ENCODE data around the gene SEC14L5. TPM values are rescaled to one million over a fixed set of nuclear protein-coding genes. Genes with fewer than 3 reads are reported as not detected.

Gene SEC14L5
- total RNA-seq, 1 experiment from 2014 or later: 0.27 TPM

DNA sequence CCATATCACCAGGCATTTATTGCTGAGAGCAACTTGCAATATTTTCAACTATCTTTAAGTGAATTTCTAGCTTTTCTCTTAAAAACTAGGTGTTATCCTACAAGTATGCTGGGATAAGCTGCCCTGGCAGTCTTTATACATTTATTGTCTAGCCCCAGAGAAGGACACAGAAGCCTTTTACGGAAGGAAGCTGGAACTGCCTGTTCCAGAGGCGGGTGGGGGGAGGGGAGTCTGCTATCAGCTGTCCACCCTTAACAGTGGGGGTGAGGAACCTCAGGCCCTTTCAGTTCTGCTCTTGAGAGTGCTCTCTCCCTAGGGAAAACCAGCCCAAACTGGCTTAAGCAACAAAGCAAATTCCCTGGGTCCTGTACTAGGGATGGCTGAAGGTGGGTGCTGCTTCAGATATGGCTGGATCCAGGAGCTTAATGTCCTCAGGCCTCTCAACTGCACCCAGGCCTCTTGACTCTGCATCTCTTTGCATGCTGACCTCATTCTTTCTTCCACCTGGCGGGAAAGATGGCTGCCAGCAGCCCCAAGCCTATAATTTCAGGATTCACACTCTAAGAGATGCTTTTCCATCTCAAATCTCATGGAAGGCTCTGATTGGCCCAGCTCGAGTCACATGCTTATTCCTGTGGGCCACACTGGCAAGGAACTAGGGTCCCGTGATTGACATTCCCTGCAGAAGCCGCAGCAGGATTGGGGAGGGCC, 59.0 kb downstream of the SEC14L5 start:
- BruUV-seq (replicated peaks): no TSS peak

More for the DNA sequence above, 59.0 kb downstream of the SEC14L5 start:
- DNase-seq (ENCODE audit: low read depth, low spot score) (no peak), ATAC-seq (no peak)
- RAD21 ChIA-PET (ENCODE audit: low non-redundant PET in 1 of 2, low total read pairs in 2 of 2, uncharacterized antibody in 2 of 2, unreplicated experiment in 2 of 2): no interaction called here
- H3K4me3 ChIP-seq (replicated peaks in 1 of 2; ENCODE audit: low read depth in 1 of 2, low read length in 2 of 2): no peak overlapping the region
- no peaks in the 10 kb centered on the region for H3K4me1 ChIP-seq (ENCODE audit: control insufficient read depth in 1 of 2, insufficient read depth in 2 of 2, low read length in 2 of 2)
- POLR2A ChIA-PET: no interaction called here
- H3K4me2 ChIP-seq (ENCODE audit: low read length): no peak overlapping the region
- no peaks in the 10 kb centered on the region for H4K20me1 ChIP-seq (ENCODE audit: insufficient read depth)
- no peak for TF ChIP-seq EGR1 (IDR thresholded peaks at IDR 0.05; ENCODE audit: low read depth)
- TF ChIP-seq EZH2phosphoT487 (IDR thresholded peaks at IDR 0.05; ENCODE audit: borderline replicate concordance): no peak
- TF ChIP-seq POLR2AphosphoS5 (IDR thresholded peaks at IDR 0.05; ENCODE audit: low read depth, low read length): no peak
- TF ChIP-seq SIN3A (IDR thresholded peaks at IDR 0.05; ENCODE audit: low read depth): no peak
- no peak for TF ChIP-seq EZH2 (IDR thresholded peaks at IDR 0.05)
- TF ChIP-seq ZNF274 (IDR thresholded peaks at IDR 0.05; ENCODE audit: low read depth, low read length): no peak
- no peak for TF ChIP-seq FOSL1 (IDR thresholded peaks at IDR 0.05; ENCODE audit: low read depth)
- TF ChIP-seq, protein P1, sequence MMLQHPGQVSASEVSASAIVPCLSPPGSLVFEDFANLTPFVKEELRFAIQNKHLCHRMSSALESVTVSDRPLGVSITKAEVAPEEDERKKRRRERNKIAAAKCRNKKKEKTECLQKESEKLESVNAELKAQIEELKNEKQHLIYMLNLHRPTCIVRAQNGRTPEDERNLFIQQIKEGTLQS (IDR thresholded peaks at IDR 0.05): no peak
- no peak for TF ChIP-seq CEBPB (IDR thresholded peaks at IDR 0.05; ENCODE audit: low read depth)
- no peak for TF ChIP-seq YY1 (IDR thresholded peaks at IDR 0.05; ENCODE audit: extremely low read depth, insufficient replicate concordance, low read depth, low read length)
- TF ChIP-seq POLR2A (IDR thresholded peaks at IDR 0.05; ENCODE audit: borderline replicate concordance, extremely low read depth, insufficient read depth, insufficient read length): no peak
- no peak for TF ChIP-seq ZFX (IDR thresholded peaks at IDR 0.05)
- TF ChIP-seq CBX3 (IDR thresholded peaks at IDR 0.05; ENCODE audit: low read depth): no peak
- no peak for TF ChIP-seq SP1 (IDR thresholded peaks at IDR 0.05; ENCODE audit: low read depth)
- TF ChIP-seq ELF1 (IDR thresholded peaks at IDR 0.05; ENCODE audit: borderline replicate concordance, low read depth): no peak
- no peak for TF ChIP-seq JUND (IDR thresholded peaks at IDR 0.05)
- TF ChIP-seq, protein P2, sequence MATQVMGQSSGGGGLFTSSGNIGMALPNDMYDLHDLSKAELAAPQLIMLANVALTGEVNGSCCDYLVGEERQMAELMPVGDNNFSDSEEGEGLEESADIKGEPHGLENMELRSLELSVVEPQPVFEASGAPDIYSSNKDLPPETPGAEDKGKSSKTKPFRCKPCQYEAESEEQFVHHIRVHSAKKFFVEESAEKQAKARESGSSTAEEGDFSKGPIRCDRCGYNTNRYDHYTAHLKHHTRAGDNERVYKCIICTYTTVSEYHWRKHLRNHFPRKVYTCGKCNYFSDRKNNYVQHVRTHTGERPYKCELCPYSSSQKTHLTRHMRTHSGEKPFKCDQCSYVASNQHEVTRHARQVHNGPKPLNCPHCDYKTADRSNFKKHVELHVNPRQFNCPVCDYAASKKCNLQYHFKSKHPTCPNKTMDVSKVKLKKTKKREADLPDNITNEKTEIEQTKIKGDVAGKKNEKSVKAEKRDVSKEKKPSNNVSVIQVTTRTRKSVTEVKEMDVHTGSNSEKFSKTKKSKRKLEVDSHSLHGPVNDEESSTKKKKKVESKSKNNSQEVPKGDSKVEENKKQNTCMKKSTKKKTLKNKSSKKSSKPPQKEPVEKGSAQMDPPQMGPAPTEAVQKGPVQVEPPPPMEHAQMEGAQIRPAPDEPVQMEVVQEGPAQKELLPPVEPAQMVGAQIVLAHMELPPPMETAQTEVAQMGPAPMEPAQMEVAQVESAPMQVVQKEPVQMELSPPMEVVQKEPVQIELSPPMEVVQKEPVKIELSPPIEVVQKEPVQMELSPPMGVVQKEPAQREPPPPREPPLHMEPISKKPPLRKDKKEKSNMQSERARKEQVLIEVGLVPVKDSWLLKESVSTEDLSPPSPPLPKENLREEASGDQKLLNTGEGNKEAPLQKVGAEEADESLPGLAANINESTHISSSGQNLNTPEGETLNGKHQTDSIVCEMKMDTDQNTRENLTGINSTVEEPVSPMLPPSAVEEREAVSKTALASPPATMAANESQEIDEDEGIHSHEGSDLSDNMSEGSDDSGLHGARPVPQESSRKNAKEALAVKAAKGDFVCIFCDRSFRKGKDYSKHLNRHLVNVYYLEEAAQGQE (IDR thresholded peaks at IDR 0.05; ENCODE audit: low read depth): no peak
- TF ChIP-seq RAD21 (IDR thresholded peaks at IDR 0.05; ENCODE audit: low read depth): no peak
- no peak for TF ChIP-seq TCF7L2 (IDR thresholded peaks at IDR 0.05; ENCODE audit: borderline replicate concordance, extremely low read depth, insufficient read depth, insufficient read length)
- TF ChIP-seq, protein P3, sequence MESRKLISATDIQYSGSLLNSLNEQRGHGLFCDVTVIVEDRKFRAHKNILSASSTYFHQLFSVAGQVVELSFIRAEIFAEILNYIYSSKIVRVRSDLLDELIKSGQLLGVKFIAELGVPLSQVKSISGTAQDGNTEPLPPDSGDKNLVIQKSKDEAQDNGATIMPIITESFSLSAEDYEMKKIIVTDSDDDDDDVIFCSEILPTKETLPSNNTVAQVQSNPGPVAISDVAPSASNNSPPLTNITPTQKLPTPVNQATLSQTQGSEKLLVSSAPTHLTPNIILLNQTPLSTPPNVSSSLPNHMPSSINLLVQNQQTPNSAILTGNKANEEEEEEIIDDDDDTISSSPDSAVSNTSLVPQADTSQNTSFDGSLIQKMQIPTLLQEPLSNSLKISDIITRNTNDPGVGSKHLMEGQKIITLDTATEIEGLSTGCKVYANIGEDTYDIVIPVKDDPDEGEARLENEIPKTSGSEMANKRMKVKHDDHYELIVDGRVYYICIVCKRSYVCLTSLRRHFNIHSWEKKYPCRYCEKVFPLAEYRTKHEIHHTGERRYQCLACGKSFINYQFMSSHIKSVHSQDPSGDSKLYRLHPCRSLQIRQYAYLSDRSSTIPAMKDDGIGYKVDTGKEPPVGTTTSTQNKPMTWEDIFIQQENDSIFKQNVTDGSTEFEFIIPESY (IDR thresholded peaks at IDR 0.05; ENCODE audit: extremely low read depth, insufficient replicate concordance, low read length): no peak
- CTCF ChIA-PET: no interaction called here
- no peaks in the 10 kb centered on the region for H3K36me3 ChIP-seq (ENCODE audit: control insufficient read depth in 1 of 2, insufficient read depth in 2 of 2, low read length in 2 of 2)
- H2AFZ ChIP-seq (ENCODE audit: low read depth, low read length, poor library complexity, severe bottlenecking): no peak overlapping the region
- H3K9me2 ChIP-seq (ENCODE audit: insufficient read depth): no peaks in the 10 kb centered on the region
- H3K27ac ChIP-seq (ENCODE audit: low read depth, low read length): no peak overlapping the region
- no peaks in the 10 kb centered on the region for H3K79me2 ChIP-seq (ENCODE audit: insufficient read depth, low read length)
- no peak overlapping the region for H3K9ac ChIP-seq (ENCODE audit: low read length)
- intact Hi-C loops (cut with micrococcal nuclease): no loop called here
- H3K27me3 ChIP-seq (ENCODE audit: insufficient read depth, low read length): no peaks in the 10 kb centered on the region
- no peaks in the 10 kb centered on the region for H3K9me3 ChIP-seq (ENCODE audit: control insufficient read depth in 1 of 2, insufficient read depth in 1 of 2, low read depth in 1 of 2, low read length in 2 of 2)
